SK-MEL-5 (cell line): Measurements from ENCODE around the gene SERPING1. TPM values are rescaled to one million over a fixed set of nuclear protein-coding genes. Genes with fewer than 3 reads are reported as not detected.
A peak's percentile ranks its signal among the peaks of the same experiment; 100 is the strongest.
"Not testable (repeated sequence)": the region's sequence is repeated elsewhere in the genome, so short reads cannot be mapped to it uniquely, and the experiment has no call there.

ENCODE experiments used
- DNase-seq: peaks from one replicate; pipeline ENCODE4 v3.0.0-alpha.2; 2016; ENCODE audit warnings: low read depth, low spot score
- in situ Hi-C: cut with HindIII; loops from 2 replicates; pipeline ENCODE4 v1.10.0; 2016; ENCODE audit warnings: low sequenced_read_pairs, high pct_unique_total_duplicates, low pct_unique_long_range_greater_than_20kb
- total RNA-seq: library from RNA; depleted of rRNA; stranded (reverse); fragments of >200 nt; shearing (Covaris generic); gene quantifications from 2 replicates; pipeline ENCODE4 v1.2.3, GENCODE V29; 2014

SERPING1 gene
- total RNA-seq, 1 experiment from 2014 or later = not detected

- no peak for DNase-seq
- in situ Hi-C loops = no loop called here
These were observed 49.4 kb downstream of the SERPING1 start for GRCh38 chr11:57646799-57647303.

GRCh38 chr11:57647372-57647771, 49.9 kb downstream of the SERPING1 start:
- no peak for DNase-seq
- in situ Hi-C loops = no loop called here

DNA sequence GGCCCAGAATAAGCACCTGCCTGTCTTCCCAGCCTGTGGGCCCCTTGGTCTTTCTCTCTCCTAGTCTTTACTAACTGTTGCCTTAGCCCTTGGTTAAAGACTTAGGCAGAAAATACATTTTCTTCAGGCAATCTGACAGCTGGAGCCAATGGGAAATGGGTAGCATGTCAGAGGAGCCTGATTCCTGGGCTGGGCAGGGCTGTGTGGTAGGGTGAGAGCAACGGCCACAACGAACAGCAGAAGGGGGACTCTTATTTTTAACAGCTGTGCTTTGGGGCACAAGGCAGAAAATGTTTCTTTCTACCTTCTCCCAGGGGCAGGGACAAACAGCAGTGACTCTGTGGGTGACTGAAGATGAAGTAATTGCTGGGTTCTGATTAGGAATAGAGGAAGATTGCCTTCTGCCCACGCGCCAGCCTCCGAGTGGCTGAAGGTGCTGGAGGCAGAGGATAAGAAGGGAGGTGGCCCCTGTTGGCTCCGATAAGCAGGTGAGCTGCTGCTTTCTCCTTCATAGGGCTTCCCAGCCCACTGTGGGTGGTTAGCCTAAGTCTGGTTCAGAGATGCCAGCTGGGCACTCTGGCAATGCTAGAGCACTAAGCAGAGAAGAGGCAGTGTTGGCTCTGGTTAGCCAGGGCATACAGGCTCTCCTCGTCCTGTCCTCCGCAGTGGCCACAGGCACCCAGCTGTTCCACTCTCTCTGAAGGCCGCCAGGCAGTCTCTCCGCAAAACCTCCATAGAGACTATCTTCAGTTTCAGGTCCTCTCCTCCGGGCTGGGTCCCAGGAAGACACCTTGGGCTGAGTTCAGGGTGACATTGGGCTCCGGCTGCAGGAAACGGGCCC, 50.7 kb downstream of the SERPING1 start:
- in situ Hi-C loops = no loop called here
- DNase-seq = no peak

GRCh38 chr11:57648801-57649735, 51.6 kb downstream of the SERPING1 start:
- no peak for DNase-seq
- in situ Hi-C loops = no loop called here

DNA sequence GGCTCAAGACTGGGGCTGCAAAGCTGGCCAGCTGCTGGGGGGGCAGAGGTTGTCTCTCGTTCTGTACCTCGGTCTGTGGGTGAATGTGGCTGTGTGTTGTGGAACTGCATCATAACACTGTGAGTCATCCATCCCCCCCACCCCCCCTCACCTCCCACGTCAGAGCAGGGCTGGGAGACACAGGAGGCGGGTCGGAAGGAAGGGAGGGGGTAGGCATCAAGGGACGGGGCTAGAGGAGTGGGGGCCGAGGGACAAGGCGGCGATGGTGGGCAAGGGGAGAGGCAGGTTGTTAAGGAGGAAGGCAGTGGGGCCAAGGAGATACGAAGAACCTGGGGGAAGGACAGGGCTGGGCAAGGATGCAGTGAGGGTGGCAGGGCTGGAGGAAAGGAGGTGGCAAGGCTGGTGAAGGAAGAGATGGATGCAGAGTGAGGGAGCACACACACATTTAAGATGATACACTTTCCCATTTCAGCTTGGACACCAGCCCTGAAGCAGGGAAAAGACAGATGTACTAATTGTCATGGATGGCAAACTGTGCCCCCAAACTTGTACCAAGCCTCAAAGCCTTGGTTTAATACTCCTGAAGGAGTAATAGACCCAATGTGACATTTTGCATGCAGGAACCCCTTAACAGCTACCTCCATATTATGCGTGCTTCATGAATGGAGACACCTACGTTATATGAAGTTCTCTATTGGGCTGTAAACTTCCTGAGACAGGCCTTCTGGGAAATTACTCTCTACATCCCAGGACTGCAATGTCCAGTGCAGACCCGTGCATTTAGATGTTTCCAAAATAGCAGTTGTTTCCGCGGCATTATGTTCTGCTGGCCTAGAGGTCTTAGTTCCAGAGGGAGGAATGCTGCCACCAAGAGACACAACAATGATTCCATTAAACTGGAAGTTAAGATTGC, 52.6 kb downstream of the SERPING1 start, which contains the start of gene YPEL4:
TSS of gene YPEL4 (minus strand) at position 87 of the 913 bp plus-strand sequence. CDS start 2,805 bp downstream, outside the sequence.
- in situ Hi-C loops = no loop called here
- peak; percentile 69 for DNase-seq

DNA sequence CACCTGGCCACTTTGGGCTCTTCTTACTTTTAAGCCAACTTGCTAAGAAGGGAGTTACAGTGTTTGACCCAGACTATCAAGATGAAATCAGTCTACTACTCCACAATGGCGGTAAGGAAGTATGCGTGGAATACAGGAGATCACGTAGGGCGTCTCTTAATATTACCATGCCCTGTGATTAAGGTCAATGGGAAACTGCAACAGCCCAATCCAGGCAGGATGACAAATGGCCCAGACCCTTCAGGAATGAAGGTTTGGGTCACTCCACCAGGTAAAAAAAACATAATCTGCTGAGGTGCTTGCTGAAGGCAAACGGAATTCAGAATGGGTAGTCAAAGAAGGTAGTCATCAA, 53.2 kb downstream of the SERPING1 start:
- in situ Hi-C loops = no loop called here
- DNase-seq = no peak

DNA sequence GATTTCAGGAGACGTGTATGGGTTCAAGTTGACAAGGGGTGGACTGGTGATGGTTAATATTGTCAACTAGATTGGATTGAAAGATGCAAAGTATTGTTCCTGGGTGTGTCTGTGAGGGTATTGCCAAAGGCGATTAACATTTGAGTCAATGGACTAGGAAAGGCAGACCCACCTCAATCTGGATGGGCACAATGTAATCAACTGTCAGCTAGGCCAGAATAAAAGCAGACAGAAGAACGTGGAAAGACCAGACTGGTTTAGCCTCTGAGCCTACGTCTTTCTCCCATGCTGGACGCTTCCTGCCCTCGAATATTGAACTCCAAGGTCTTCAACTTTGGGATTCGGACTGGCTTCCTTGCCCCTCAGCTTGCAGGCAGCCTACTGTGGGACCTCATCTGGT, 53.9 kb downstream of the SERPING1 start:
- no peak for DNase-seq
- in situ Hi-C loops = no loop called here

DNA sequence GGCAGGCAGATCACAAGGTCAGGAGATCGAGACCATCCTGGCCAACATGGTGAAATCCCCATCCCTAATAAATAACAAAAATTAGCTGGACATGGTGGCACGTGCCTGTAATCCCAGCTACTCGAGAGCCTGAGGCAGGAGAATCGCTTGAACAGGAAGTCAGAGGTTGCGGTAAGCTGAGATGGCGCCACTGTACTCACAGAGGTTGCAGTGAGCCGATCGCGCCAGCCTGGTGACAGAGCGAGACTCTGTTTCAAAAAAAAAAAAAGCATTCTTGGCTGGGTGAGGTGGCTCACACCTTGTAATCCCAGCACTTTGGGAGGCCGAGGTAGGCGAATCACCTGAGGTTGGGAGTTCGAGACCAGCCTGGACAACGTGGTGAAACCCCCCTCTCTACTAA, 54.7 kb downstream of the SERPING1 start:
- DNase-seq, in situ Hi-C loops: not testable (repeated sequence)

DNA sequence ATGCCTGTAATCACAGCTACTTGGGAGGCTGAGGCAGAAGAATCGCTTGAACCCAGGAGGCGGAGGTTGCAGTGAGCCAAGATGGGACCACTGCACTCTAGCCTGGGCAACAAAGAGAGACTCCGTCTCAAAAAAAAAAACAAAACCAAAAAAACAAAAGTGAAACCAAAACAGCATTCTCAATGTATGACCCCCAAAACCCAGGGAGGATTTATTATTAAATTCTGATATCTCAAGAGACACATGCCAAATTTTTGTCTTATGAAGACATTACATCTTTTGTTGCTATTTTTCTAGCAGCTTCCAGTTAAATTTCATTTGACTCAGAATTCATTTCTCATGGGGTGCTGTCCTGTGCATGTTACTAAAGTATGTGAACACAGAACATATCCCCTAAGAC, 55.2 kb downstream of the SERPING1 start:
- in situ Hi-C loops = no loop called here
- DNase-seq = no peak

DNA sequence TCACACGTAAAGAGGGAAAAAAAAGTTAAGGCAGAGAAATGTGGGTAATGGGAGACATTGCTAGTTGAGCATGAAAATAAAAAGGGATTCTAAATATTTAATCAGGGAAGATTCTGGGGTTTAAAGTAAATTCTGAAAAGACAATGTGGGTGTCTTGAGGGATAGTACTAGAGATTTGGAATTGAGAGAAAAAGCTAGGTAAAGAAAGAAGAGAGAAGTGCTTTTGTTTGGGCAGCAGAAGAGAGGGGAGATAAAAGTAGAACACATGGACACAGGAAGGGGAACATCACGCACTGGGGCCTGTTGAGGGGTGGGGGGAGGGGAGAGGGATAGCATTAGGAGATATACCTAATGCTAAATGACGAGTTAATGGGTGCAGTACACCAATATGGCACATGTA, 55.7 kb downstream of the SERPING1 start:
- in situ Hi-C loops = no loop called here

GRCh38 chr11:57656885-57657193, 59.4 kb downstream of the SERPING1 start:
- no peak for DNase-seq
- in situ Hi-C loops = no loop called here

More for the DNA sequence above, 55.7 kb downstream of the SERPING1 start:
- no peak for DNase-seq

GRCh38 chr11:57657194-57658022, 59.9 kb downstream of the SERPING1 start, which contains the start of gene CLP1:
Gene CLP1 (plus strand): TSS chr11:57657762. CDS start chr11:57659477, 1,715 bp downstream.
- DNase-seq = peak; percentile 98
- in situ Hi-C loops = no loop called here

GRCh38 chr11:57658023-57658361, 60.5 kb downstream of the SERPING1 start:
- in situ Hi-C loops = no loop called here
- DNase-seq = no peak

- in situ Hi-C loops = no loop called here
- no peak for DNase-seq
These were observed 62.2 kb downstream of the SERPING1 start for GRCh38 chr11:57659669-57660068.

- in situ Hi-C loops = no loop called here
- DNase-seq = no peak
These were observed 65.4 kb downstream of the SERPING1 start for GRCh38 chr11:57662893-57663292.

- no peak for DNase-seq
- in situ Hi-C loops = no loop called here
These were observed 66.5 kb downstream of the SERPING1 start for GRCh38 chr11:57663975-57664374.
